HG03432 (cell line): ENCODE measurements around the gene METRN.
"Not testable (repeated sequence)": the region's sequence is repeated elsewhere in the genome, so short reads cannot be mapped to it uniquely, and the experiment has no call there.

Experiments
- ATAC-seq: cut with Tn5 transposase; IDR thresholded peaks from one replicate; pipeline ENCODE4 v1.9.1; 2021; ENCODE audit warnings: mild to moderate bottlenecking, moderate library complexity; ENCODE audit not compliant: unreplicated experiment

The METRN gene

DNA sequence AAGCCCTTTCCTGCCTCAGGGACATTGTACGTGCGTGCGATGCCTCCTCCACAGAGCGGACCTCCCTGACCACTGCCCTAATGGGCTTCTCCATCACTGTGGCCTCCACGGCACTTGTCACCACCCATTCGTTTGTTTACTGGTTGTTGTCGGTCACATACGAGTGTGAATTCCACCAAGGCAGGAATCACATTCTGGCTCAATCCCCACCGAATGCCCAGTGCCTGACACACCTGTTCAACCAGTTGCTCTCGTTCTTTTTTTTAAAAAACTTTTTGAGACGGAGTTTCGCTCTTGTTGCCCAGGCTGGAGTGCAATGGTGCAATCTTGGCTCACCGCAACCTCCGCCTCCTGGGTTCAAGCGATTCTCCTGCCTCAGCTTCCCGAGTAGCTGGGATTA is 23.7 kb upstream of the METRN start:
- not testable (repeated sequence) for ATAC-seq

DNA sequence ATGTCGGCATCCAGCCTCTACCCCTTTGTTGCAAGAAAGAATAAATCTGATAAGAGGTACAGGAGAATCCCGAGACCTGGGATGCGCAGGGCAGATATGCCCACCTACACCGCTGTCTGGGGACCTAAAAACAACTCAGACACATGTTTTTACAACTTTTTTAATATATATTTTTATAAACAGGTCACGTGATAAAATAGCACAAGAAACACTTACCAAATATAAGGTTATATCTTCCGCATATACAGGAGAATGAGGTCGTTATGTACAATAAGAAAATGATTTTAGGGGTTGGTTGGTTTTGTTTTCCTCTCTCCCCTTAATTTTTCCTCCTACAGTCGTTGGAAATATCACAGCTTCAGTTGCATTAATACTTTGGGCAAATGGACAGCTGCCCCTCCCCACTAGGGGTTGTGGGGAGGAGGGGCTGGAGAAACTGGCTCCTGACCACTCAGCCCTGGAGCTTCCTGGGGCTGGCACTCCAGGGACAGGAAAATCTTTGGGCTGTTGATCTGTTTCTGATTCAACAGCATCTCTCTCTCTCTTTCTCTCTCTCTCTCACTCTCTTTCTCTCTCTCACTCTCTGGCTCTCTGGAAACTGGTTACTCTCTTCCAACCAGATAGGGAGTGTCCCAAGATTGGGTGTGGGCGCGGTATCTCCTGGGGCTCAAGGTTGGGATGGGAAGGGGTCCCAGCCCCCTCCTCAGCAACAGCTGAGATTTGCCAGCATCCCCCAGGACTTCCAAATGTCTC is 22.4 kb upstream of the METRN start:
- ATAC-seq = no peak

DNA sequence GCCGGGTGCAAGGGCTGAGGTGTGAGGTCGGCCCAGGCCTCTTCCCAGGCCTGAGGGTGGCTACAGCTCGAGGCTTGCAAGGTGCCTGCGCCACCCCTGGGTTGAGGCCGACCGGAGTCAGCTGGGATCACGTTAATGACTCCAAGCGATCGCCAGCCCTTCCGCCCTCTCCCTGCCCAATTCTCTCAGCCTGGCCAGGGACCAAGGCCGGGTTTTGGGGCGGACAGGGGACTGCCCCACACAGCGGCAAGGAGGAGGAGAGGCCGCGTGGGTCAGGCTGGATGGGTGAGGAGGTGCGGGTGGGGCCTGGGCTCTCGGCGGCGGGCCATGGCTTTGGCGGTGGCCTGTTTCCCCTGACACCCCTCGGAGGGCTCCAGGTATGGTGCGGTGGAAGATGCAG is 21.6 kb upstream of the METRN start:
- ATAC-seq = no peak

DNA sequence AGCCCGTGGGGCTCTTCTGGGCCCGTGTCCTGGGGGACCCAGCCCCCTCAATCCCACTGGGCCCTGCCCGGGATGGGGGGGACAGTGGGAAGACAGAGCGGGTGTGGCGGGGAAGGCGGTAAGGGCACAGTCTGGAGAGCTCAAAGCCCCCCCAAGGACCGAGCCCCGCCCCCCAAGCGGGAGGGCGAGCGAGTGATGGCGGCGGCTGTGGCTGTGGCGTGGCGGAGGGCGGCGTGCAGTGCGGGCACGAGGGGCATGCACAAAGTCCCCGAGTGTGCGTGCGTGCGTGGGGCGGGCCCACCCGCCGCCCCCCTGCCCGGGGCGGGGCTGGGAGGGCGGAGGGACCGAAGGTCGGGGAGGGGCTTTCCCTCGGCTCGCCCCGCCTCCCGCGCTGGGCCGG is 21.2 kb upstream of the METRN start:
- ATAC-seq = no peak

DNA sequence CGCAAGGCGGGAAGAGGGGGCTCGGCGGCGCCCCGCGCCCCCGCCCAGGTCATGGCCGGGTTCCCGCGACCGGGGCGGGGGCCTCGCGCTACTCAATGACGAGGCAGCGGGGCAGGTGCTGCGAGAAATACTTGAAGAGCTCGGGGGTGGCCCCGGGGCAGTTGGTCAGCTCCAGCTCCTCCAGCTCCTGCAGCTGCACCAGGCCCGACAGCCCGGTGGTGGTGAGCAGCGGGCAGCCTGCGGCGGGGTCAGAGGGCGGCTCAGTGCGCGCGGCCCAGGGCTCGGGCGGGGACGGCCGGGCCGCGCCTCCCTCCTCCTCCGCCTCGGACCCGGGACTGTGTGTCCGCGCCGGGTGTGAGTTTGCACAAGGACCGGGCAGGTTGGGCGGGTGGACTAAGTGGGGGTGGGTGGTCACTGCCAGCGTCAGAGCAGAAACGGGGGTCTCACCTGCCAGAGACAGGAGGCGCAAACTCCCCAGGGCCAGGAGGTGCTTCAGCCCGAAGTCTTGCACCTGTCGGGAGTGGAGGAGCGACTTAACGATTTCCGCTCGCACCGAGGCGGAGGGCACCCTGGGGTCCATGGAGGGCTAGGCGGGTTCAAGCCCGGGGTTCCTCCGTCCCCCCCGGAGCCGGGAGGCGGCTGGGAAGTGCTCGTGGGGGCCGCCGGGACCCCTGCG is 20.6 kb upstream of the METRN start:
- no peak for ATAC-seq

DNA sequence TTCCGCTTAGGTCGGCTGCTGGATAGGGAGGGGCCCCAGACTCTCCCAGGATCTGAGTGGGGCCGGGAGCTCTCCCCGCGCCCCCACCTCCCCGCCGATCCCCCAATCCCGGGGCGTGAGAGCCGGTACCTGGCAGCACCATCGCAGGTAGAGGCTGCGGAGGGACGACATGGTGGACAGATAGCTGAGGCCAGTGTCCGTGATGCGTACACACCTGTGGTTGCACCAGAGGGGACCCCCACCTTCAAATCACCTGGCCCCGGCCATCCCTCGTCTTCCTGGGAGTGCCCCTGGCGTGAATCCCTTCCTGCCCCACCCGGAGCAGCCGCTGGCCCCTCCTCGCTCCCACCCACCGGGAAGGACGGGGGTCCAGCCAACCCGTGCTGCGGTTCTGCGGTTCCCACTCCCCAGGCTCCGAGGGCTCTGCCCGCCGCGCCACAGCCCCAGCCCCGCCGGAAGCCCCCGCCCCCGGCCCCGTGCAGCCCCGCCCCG is 20.0 kb upstream of the METRN start:
- no peak for ATAC-seq

DNA sequence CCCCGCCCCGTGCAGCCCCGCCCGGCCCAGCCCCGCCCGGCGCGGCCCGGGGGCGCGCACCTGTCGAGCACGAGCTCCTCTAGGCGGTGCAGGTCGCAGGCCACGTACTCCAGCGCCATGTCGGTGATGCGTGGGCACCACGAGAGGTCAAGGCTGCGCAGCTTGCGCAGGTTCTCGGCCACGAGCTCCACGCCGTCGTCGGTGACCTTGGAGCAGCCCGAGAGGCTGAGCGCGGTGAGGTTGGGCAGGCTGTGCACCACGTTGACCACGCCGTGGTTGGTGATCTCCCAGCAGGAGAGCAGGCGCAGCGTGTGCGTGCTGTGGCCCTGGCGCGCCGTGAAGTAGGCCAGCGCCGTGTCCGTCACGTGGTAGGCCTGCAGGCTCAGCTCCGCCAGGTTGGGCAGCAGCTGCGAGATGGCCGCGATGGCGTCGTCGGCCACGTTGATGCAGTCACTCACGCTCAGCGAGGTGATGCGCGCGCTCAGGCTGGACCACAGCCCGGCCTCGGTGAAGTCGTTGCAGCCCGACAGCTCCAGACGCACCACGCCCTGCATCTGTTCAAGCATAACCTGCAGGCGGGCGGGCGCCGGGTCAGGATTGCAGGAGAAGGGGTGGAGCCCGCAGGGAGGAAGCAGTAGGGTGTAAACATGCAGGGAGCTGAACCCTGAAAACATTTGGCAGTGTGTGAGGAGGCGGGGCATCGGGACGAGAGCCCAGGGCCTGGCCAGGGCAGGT is 19.4 kb upstream of the METRN start:
- no peak for ATAC-seq

DNA sequence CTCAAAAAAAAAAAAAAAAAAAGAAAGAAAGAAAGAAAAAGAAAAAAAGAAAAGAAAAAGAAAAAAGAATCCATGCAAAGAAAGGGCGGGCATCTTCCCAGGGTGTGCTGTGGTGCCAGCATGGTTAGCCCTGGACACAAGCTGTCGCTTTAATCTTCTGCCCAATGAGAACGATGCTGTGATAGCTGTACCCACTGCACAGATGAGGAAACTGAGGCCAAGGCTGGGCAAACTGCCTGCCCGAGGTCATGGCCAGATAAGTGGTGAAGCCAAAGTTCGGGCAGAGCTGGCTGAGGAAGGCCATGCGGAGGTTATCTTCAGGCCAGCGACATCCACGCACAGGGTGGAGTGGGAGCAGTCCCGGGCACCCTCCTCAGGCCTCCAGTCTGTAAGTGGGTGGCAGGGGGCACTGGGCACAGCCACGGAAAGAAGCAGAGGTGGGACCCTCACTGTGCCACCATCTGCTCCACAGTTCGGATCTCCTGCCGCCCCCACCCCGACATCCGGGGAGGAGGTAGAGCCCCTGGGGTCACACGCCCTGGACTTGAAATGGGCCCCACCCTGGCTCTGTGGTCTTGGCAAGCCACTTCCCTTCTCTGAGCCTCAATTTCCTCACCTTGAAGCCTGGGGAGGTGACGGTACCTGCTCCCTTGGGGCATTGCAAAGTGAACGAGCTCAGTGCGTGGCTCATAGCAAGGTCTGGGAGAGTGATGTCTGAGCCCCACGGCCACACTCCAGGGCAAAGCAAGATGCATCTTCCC is 15.8 kb upstream of the METRN start:
- no peak for ATAC-seq

DNA sequence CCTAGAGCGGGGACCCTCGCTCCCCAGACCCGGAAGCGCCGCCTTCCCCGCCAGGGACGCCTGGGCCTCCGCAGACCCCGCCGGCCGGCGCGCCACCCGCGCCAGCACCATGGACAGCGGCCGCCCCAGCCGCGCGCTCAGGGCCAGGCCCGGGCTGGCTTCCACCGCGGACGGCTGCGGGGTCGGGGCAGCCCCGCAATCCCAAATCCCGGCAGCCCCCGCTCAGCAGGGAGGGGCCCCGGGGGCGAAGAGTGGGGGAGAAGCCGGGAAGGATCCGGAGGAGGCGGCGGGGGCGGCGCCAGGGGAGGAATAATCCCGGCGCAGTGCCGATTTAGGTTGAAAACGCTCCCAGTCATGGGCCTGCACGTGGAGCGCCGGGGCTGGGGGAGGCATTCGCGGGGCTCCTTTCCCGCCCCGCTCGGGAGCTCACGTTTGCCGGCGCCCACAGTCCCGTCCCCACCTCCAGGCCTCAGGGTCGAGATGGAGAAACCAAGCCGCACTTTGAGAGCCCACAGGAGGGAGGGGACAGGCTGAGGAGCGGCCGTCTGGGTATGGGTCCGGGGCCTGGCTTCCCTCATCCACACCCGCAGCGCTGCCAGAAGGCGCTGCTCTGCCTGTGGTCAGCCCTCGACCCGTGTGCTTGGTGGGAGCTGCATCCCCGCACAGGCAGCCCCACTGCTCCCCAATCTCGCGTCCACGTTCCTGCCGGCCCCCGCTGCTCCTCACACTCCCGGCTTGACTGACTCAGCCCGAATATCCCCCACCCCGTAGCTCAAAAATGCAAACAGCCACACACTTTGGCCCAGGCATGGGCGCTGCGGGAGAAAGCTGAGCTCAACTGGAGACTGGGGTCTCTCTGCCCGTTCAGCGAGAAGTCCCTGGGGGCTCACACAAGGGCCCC is 14.0 kb upstream of the METRN start:
- ATAC-seq = no peak

DNA sequence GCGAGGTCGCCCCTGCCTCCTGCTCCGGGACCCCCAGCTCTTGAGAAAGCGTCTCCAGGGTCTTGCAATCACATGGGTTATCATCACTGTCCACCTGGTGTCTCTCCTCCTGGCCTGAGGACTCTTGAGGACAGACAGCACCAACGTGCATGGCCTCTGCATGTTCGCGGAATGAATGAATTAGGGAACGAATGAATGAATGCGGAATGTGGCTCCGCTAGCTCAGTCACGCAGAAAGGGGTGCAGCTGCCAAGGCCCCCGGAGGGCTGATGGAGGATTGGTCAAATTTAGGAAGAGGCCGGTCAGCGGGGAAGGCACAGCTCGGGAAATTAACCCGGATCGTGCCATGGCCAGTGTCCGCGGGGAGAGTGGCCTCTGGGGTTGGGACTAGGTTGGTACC is 12.6 kb upstream of the METRN start:
- ATAC-seq = no peak

DNA sequence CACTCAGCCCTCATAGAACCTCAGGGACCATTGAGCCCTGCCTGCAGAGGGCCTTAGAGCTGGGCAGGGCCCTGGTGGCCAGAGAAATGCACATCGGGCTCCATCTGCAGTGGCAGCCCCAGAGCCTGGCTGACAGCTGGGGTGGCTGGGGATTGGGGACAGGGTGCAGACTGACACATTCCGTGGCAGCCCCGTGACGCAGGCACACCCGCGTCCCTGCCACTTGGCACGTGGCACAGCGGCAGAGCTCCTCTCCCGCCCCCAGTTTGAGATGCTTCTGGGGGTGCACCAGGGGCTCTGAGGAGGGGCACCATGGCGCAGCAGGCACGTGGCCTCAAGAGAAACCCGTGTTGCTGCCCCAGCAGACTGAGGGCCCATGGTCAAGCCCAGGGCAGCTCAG is 11.5 kb upstream of the METRN start:
- ATAC-seq = no peak

DNA sequence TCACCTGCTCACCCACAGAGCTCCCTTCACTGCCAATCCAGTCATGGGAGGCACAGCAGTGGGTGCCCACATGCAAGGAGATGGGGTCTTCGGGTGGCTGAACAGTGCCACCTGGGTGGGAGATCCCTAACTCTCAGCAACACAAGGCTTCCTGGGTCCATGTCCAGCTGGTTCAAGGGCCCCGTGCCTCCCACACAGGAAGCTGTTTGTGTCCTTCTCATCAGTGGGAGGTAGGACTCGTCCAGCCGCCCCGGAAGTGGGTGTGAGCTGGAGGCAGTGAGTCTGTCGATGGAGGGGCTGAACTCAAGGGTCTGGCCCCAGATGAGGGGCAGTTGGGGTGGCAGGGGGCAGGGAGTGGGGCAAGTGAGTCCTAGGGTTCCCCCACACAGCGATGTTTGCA is 10.9 kb upstream of the METRN start:
- no peak for ATAC-seq

DNA sequence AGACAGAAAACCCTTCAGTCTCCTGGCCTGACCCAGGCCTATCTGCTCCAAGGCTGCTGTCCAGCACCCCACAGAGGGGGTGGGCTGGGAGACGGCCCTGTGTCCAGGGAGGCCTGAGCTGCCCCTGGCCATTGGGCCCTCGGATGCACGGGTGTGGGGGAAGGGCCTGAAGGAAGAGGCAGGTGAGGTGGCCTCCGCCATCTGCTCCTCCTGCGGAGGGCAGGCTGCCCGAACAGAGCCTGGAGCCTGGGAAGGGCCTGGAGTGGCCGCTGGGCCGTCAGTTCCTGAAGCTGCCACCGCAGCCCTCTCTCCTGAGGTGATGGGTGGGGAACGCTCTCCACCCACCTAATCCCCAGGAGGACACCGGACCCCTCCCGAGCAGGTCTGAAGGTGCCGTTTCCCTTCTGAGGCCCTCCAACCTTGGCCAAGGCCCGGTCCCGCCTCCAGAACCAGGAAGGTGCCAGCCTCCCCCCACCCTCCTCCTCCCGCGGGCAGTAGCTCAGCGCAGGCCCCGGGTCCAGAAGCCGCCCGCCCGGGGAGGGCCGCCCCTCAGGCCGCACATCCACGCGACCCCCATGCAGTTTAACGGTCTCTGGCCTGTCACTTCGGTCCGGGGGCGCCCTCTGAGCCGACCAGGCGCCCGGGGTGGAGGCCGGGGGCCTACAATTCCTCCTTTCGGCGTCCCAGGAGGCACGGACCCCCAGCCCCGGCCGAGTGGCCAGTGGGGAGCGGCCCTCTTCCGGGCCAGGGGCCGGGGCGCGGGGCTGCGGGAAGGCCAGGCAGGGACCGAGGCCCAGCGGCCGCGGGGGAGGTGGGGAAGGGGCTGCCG is 10.2 kb upstream of the METRN start:
- ATAC-seq = no peak

DNA sequence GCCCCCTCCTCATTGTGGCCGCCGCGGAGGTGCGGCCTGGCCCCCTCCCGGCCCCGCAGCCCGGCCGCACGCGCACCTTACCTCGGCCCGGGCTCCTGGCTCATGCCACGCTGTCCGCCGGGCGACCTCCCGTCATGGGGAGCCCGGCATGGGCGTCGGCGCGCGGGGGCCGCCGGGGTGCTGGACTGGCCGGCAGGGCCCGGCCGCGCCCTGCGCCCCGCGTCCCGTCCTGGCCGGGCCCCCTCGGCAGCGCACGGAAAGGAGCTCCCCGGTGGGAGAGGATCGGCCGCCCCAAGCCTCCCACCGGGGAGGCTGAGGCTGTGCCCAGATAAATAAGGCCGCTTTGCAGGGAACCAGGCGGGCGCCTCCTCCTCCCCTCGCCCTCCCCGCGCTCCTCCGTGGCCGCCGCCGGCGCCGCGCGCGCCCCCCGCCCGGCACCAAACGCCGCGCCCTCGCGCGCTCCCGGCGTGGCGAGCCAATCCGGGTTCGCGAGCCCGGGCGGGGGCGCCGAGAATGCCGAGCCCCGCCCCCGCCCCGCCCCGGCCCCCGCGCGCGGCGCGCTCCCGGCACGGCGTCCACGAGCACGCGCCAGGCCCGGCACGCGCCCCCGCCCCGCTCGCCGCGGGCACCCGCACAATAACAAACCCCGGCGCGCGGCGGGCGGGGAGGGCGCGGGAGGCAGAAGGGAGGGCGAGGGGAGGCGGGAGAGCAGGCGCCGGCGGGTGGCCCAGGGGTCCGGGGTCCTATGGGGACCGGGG is 9.3 kb upstream of the METRN start, which contains the start of gene FBXL16:
Gene FBXL16 (minus strand): TSS at position 371 of the 758 bp plus-strand sequence. CDS start 8,396 bp downstream, outside the sequence.
- ATAC-seq = no peak

DNA sequence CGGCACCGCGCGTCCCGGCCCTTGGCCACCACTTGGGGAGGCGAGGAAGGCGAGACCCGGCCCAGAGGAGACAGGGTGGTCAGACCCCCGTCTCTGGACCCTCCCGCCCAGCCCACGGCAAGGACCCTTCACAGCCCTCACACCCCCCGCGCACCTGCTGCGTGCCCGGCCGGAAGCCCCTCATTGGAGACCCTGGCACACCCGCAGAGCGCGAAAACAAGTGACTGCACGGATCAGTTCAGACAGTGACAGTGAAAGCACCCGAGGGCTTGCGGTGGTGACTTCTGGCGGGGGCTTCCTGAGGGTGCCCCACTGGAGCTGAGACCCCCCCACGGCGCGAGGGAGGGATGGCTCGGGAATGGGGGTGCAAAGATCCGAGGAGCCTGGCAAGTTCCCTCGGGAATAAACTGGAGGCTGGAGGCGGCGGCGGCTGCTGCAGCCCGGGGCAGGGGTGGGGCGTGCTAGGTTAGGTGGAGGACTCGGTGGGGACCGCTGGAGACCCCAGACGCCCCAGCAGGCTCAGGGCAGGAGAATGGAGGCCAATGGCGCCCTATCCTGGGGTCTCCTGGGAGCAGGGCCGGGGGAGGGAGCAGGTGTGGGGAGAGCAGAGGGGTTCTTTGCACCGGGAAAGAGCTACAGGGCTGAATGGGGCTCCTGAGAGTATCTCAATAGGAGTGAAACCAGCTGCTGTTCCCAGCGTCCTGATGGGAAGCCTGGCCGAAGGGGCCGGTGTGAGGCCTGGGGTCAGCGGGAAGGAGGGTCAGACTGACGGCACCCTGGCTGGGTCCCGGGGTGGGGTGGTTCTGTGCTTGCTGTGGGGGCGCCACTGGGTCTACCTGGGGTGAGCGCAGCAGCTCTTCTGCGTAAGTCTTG is 8.5 kb upstream of the METRN start:
- ATAC-seq = no peak

DNA sequence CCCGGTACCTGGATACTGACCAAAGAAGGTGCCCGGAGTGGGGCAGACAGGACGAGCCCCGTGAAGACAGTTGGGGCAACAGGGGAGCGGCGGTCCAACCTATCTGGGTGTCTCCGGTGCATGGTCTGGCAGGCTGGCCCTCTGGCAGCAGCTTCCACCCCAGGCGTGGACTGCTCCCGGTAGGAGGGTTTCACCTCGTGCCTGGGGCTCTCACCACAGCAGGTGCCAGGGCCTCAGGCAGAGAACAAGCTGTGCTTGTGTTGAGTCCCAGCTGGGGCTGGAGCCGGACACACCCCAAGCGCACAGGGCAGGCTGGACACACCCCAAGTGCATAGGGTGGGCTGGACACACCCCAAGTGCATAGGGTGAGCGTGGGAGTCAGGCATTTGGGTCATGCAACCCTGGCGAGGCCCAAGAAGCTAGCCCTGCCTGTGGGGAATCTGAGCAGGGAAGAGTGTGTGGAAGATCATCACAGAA is 7.8 kb upstream of the METRN start:
- no peak for ATAC-seq

DNA sequence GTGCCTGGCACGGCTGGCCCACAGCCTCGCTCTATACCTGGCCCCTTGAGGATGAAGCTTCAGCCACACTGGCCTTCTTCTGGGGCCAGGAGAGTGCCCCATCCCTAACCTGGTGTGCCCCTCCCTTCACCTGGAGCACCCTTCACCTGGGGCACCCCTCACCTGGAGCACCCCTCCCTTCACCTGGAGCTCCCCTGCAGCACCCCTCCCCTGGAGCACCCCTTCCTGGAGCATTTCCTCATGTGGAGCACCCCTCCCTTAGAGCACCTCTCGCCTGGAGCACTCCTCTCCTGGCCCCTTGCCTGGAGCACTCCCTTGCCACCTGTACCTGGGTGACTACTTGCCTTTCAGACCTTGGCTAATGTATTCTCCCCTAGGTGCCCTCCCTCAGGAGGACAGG is 6.9 kb upstream of the METRN start:
- ATAC-seq = no peak
